DMS153 treated with DMSO at 0.1 percent for 48 hours (cell line): Measurements from ENCODE around the gene SPINK9.

Source experiments
- DNase-seq: peaks from one replicate; lab custom pipeline; 2025; ENCODE audit not compliant: unreplicated experiment; lab: John Stamatoyannopoulos, UW

Gene SPINK9

DNA sequence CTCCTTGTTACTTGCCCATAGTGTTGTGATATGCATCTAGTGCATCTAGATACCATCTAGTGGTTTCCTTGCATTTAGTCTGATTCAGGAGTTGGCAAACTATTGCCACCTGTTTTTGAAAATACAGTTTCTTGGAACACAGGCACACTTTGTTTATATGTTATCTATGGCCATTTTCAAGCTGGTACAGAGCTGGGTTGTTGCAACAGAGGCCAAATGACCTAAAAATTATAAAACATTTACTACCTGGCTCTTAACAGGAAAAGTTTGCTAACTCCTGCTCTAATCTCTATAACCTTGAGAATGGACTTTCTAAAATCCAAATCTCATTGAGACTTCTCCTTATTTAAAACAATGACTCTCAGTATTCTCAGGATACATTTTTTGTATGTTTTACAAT, 29.0 kb downstream of the SPINK9 start:
- no peak for DNase-seq

- DNase-seq: no peak
These were observed 32.9 kb downstream of the SPINK9 start for GRCh38 chr5:148368299-148368698.

DNA sequence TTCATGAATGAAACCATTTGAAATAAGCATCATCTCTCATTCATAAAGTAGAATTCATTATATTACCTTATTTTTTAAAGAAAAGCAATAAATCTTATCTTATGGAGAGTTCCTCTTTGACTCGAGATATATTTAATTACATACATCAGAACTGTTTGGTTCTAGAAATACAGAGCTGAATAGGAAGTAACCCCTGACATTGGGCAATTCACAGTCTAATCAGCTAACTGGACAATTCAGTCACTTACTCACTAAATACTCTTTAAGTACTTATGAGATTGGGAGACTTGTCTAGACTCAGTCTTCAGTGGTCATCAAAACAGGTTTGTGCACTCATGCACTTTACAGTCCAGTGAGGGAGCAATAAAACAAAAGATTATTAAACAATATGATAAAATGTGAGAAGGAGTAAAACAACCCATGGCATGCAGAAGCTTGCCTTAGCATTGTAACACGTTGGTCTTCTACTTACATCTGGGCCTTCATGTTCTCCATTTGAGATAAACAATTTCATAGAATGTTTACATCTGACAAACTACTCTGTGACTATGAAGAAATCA, 36.9 kb downstream of the SPINK9 start:
- DNase-seq: no peak

GRCh38 chr5:148372893-148373292, 37.5 kb downstream of the SPINK9 start:
- DNase-seq: no peak

DNA sequence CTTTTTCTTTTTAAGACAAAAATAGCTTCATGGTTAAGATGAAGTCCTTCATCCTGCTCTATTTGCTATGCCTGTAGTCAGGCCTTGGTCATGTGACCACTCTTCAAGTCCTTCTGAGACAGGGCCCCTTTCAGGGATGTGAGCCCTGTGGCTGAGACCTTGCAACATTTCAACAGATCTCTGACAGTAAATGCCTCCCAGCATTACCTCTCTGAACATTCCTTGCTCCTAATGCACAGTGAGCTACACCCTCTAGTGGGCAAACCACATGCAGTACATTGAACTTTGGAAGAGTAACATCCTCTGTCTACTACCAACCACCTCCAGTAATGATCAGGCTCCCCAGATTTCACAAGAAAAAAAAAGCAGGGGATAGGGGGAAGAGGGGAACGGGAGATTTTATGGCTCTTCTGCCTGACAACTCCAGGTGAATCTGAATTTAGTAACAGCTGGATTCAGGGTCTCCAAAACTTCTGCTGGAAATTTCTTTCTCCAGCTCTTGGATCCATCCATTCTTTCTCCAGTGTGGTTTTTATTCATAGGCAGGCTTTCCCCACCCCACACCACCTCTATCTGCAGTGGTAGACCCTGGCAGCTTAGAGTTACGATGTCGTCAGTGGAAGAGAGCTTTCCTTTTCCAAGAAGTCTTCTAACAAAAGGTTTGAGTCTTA, 39.5 kb downstream of the SPINK9 start:
- peak; percentile 6 for DNase-seq

DNA sequence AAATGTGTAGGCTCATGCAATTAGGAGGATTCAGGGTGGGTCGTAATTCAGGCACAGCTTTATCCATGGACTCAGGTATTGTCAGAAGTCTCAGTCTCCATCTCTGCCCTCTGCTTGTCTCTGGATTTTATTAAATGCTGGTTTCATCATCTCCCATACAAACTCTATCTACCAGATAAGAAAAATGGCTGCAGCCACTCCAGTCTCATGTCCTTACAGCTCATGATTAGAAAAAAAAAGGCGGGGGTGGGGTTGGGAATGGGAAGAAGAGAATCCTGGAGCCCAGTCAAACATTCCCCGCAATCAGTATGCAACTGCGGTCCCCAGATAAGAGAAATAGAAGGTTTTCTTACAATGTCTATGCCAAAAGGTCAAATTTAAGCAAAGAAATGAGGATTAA, 40.8 kb downstream of the SPINK9 start:
- no peak for DNase-seq

DNA sequence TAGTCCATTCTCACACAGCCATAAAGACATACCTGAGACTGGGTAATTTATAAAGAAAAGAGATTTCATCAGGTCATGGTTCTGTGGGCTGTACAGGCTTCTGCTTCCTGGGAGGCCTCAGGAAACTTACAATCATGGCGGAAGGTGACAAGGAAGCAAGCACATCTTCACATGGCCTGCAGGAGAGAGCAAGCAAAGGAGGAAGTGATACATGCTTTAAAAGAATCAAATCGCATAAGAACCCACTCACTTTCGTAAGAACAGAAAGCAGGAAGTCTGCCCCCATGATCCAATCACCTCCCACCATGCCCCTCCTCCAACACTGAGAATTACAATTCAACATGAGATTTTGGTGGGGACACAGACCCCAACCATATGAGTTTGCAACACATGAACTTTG, 43.3 kb downstream of the SPINK9 start:
- no peak for DNase-seq

DNA sequence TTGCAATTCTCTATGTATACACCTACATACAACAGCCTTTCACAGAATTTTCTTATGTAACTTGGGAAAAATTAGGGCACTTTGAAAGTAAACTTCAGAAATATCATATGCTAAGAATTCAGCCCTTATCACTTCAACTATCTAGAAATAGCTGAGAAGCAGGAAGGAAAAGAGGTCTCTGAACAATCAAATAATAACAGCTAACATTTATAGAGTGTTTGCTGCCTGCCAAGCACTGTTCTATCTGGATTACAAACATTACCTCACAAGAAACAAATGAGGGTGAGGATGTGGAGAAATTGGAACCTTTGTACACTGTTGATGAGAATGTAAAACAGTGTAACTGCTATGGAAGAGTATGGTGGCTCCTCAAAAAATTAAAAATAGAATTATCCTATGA, 44.0 kb downstream of the SPINK9 start:
- no peak for DNase-seq

- no peak for DNase-seq
These were observed 46.5 kb downstream of the SPINK9 start for GRCh38 chr5:148381906-148382305.

DNA sequence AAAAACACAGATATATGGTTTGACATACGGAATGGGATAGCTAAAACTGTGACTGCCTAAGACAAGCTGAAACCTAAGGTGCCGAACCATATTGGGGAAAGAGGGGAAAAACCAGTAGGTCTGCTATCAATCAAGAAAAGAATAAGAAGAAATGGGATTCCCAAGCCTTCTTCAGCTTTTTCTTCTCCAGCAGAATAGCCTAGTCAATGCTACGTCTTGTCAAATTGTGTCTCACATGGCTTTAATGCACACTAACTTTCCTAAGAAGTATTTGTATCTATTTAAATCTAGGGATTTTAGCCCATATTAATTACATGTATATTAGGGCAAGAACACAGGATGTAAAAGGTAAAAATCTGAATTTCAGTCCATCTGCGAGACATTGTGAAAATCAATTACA, 47.6 kb downstream of the SPINK9 start:
- no peak for DNase-seq

DNA sequence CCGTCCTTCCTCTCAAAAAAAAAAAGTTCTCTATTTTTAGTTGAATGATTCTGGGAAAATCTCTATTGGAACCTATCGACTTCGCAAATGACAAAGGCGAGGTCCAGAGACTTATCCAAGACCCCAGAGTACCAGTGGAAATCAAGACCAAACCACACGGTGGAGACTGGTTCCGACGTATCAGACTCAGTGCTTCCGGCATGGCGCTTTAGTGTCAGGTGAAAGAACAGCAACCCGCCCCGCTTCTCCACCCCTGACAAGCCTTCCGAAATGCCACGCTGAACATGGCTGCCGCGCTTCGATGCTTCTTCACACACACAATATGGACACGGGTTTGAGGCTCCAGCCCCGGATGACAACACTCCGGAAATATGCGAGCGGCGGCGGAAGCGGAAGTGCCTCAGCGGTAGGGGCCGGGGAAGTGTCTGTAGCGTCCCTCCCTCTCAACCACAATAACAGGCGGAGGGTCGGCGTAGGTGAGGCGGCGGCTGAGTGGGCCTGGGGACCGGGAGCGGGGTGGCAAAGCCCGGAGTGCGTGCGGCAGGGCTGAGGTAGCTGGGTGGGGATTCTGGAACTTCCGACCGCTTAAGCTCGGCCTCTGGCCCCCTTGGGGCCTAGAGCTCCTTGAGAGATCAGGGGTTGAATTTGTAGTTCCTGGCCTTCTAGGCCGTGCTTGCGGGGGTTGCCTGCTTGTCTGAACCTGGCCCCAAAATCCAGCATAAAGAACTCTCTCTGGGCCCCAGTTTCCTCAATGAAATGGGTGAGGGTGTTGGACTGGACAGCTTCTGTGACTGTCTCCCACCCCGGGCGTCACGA, 48.4 kb downstream of the SPINK9 start, which contains the start of gene FBXO38:
Gene FBXO38, plus strand, starts transcription at position 395 of the 816 bp plus-strand sequence. CDS start 10,819 bp downstream, outside the sequence.
- peak; percentile 63 for DNase-seq

DNA sequence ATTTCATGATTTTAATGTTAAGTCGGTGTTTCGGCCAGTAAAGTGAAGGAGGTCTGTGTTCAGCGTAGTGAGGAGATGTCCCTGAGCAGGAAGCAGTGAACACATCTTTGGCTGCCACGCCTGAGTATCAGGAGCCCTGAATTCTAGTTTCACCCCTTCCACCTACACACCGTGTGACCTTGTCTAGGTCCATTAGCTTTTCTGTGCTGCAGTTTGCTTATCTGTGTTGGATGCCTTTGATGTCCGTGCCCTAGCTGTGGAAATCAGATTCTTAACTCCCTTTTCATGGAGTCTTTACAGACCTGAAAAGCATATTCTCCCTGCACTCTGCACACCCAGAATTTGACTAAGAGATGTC, 49.0 kb downstream of the SPINK9 start:
- no peak for DNase-seq

GRCh38 chr5:148385094-148385493, 49.7 kb downstream of the SPINK9 start:
- DNase-seq: no peak

DNA sequence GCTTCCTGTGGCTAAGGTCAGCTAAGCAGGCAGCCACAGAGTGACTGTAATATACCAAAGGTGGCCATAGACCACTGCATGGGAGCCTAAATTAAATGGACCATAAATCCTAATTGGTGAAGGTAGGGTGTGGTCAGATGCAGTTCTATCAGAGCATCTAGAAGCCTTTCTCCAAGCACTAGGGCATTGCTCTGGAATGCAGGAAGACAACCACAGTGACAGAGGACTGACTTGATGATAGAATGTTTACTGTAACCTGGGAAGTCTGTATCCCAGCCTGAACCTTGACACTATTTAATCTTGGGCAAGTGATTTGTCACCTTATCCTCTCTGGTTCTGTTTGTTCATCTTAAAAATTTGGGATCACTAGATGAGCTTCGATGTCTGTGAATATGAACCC, 50.7 kb downstream of the SPINK9 start:
- no peak for DNase-seq

GRCh38 chr5:148387325-148387724, 52.0 kb downstream of the SPINK9 start:
- no peak for DNase-seq

DNA sequence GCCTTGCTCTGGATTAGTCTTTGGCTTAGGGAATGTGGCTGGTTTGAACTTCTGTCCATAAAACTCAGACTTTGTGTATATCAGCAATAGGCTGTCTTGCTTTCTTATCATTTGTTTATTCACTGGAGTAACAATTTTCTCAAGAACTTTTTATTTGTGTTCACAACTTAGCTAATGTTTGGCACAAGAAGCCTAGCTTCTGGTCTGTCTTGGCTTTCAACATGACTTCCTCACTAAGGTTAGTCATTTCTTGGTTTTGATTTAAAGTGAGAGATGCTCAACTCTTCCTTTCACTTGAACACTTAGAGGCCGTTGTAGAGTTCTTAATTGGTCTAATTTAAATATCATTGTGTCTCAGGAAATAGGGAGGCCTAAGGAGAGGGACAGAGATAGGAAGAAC, 53.3 kb downstream of the SPINK9 start:
- DNase-seq: no peak
